Measurements from ENCODE around the gene MEOX2. TPM values are rescaled to one million over a fixed set of nuclear protein-coding genes. Genes with fewer than 3 reads are reported as not detected.

The MEOX2 gene
- total RNA-seq, 1 experiment from 2014 or later = not detected

- DNase-seq = no peak
- ChIA-PET CTCF (no interaction called here), POLR2A (no interaction called here)
- Mint-ChIP-seq H3K27me3 (ENCODE audit: insufficient read depth, unreplicated experiment) (peaks cover 2% of the 10 kb centered on the region), H3K27ac (ENCODE audit: unreplicated experiment) (no peak overlapping the region), H3K4me3 (ENCODE audit: unreplicated experiment) (no peak overlapping the region), H3K4me1 (ENCODE audit: low read depth, unreplicated experiment) (no peaks in the 10 kb centered on the region), H3K36me3 (ENCODE audit: insufficient read depth, unreplicated experiment) (no peaks in the 10 kb centered on the region), H3K9me3 (ENCODE audit: unreplicated experiment) (no peaks in the 10 kb centered on the region)
- TF ChIP-seq CTCF (IDR thresholded peaks at IDR 0.05; ENCODE audit: insufficient read depth in 1 of 2, low read depth in 1 of 2, low read length in 1 of 2, severe bottlenecking in 1 of 2, unreplicated experiment in 1 of 2) = no peak
- Histone ChIP-seq H3K27me3 (replicated peaks; ENCODE audit: control insufficient read depth, insufficient read depth, low read length) (no peaks in the 10 kb centered on the region), H3K9me3 (no peaks in the 10 kb centered on the region), H3K4me3 (ENCODE audit: low read depth, low read length) (no peak overlapping the region), H3K36me3 (ENCODE audit: control insufficient read depth, insufficient read depth, low read length) (no peaks in the 10 kb centered on the region), H3K4me1 (peaks cover 7% of the 10 kb centered on the region; the same call in 1 of the 2 replicates)
- intact Hi-C loops (cut with micrococcal nuclease; ENCODE audit: unreplicated experiment) = no loop called here
- BruUV-seq (replicated peaks) = no TSS peak
Measured at GRCh38 chr7:15669443-15670090, 16.9 kb downstream of the MEOX2 start.

- Histone ChIP-seq H3K9me3 (no peaks in the 10 kb centered on the region), H3K27me3 (replicated peaks; ENCODE audit: control insufficient read depth, insufficient read depth, low read length) (no peaks in the 10 kb centered on the region), H3K4me1 (peaks cover 7% of the 10 kb centered on the region; the same call in 1 of the 2 replicates), H3K4me3 (ENCODE audit: low read depth, low read length) (no peak overlapping the region), H3K36me3 (ENCODE audit: control insufficient read depth, insufficient read depth, low read length) (no peaks in the 10 kb centered on the region)
- ChIA-PET CTCF (no interaction called here), POLR2A (no interaction called here)
- TF ChIP-seq CTCF (IDR thresholded peaks at IDR 0.05; ENCODE audit: insufficient read depth in 1 of 2, low read depth in 1 of 2, low read length in 1 of 2, severe bottlenecking in 1 of 2, unreplicated experiment in 1 of 2) = no peak
- H3K4me3 Mint-ChIP-seq (ENCODE audit: unreplicated experiment) = no peak overlapping the region
- no TSS peak for BruUV-seq (replicated peaks)
- H3K27me3 Mint-ChIP-seq (ENCODE audit: insufficient read depth, unreplicated experiment) = no peaks in the 10 kb centered on the region
- intact Hi-C loops (cut with micrococcal nuclease; ENCODE audit: unreplicated experiment) = no loop called here
- no peak overlapping the region for H3K27ac Mint-ChIP-seq (ENCODE audit: unreplicated experiment)
- H3K36me3 Mint-ChIP-seq (ENCODE audit: insufficient read depth, unreplicated experiment) = no peaks in the 10 kb centered on the region
- no peaks in the 10 kb centered on the region for H3K4me1 Mint-ChIP-seq (ENCODE audit: low read depth, unreplicated experiment)
- no peaks in the 10 kb centered on the region for H3K9me3 Mint-ChIP-seq (ENCODE audit: unreplicated experiment)
- peak in 1 of 2 experiments; percentile 32 for DNase-seq
Measured at GRCh38 chr7:15667991-15668390, 18.5 kb downstream of the MEOX2 start.

- H3K4me3 ChIP-seq (ENCODE audit: low read depth, low read length) = no peak overlapping the region
- ChIA-PET CTCF (no interaction called here), POLR2A (no interaction called here)
- H3K9me3 Mint-ChIP-seq (ENCODE audit: unreplicated experiment) = no peaks in the 10 kb centered on the region
- no peaks in the 10 kb centered on the region for H3K9me3 ChIP-seq
- H3K27me3 Mint-ChIP-seq (ENCODE audit: insufficient read depth, unreplicated experiment) = no peaks in the 10 kb centered on the region
- H3K4me1 Mint-ChIP-seq (ENCODE audit: low read depth, unreplicated experiment) = no peaks in the 10 kb centered on the region
- BruUV-seq (replicated peaks) = no TSS peak
- no peaks in the 10 kb centered on the region for H3K27me3 ChIP-seq (replicated peaks; ENCODE audit: control insufficient read depth, insufficient read depth, low read length)
- H3K36me3 Mint-ChIP-seq (ENCODE audit: insufficient read depth, unreplicated experiment) = no peaks in the 10 kb centered on the region
- H3K36me3 ChIP-seq (ENCODE audit: control insufficient read depth, insufficient read depth, low read length) = no peaks in the 10 kb centered on the region
- no peak for DNase-seq
- TF ChIP-seq CTCF (IDR thresholded peaks at IDR 0.05; ENCODE audit: insufficient read depth in 1 of 2, low read depth in 1 of 2, low read length in 1 of 2, severe bottlenecking in 1 of 2, unreplicated experiment in 1 of 2) = no peak
- no peak overlapping the region for H3K27ac Mint-ChIP-seq (ENCODE audit: unreplicated experiment)
- intact Hi-C loops (cut with micrococcal nuclease; ENCODE audit: unreplicated experiment) = no loop called here
- no peak overlapping the region for H3K4me3 Mint-ChIP-seq (ENCODE audit: unreplicated experiment)
- H3K4me1 ChIP-seq = peaks cover 1% of the 10 kb centered on the region; the same call in 1 of the 2 replicates
Measured at GRCh38 chr7:15662451-15662850, 24.0 kb downstream of the MEOX2 start.

All from Caco-2 (cell line).